Heart right ventricle (tissue), 16 donors: ENCODE data around the gene MRTFA. TPM values are rescaled to one million over a fixed set of nuclear protein-coding genes. Genes with fewer than 3 reads are reported as not detected.

Experiments
- ATAC-seq, 8 donors: fragments of 200-7000 bp; cut with Tn5 transposase; one replicate each; pipeline ENCODE4 v1.9.1; 2020; ENCODE audit warnings: mild to moderate bottlenecking in 8 of 8, moderate library complexity in 8 of 8, moderate number of reproducible peaks in 1 of 8
- DNase-seq, 2 donors: peaks; one replicate each; pipeline ENCODE4 v3.0.0-alpha.2; 2020
- H3K27ac ChIP-seq, 10 donors: fragments of 200-600 bp; sonication (generic) in 2 of 10; one replicate each; pipeline versions ENCODE4 v1.5.0 to v1.8.0; 2020 to 2022; ENCODE audit warnings: mild to moderate bottlenecking in 3 of 10
- H3K27me3 ChIP-seq, 7 donors: fragments of 200-600 bp; one replicate each; pipeline ENCODE4 v1.8.0; 2021 to 2022; ENCODE audit warnings: mild to moderate bottlenecking in 2 of 7
- H3K36me3 ChIP-seq, 9 donors: fragments of 200-600 bp; sonication (generic) in 1 of 9; one replicate each; pipeline versions ENCODE4 v1.5.0 to v1.8.0; 2020 to 2022; ENCODE audit warnings: mild to moderate bottlenecking in 2 of 9
- H3K4me1 ChIP-seq, 9 donors: fragments of 200-600 bp; sonication (generic) in 1 of 9; one replicate each; pipeline versions ENCODE4 v1.5.0 to v1.8.0; 2020 to 2022; ENCODE audit warnings: mild to moderate bottlenecking in 4 of 9
- H3K4me3 ChIP-seq, 10 donors: fragments of 200-600 bp; sonication (generic) in 2 of 10; one replicate each; pipeline versions ENCODE4 v1.5.0 to v1.8.0; 2020 to 2022; ENCODE audit warnings: mild to moderate bottlenecking in 7 of 10, moderate library complexity in 2 of 10
- H3K9me3 ChIP-seq, 11 donors: fragments of 200-600 bp in 10 of 11; sonication (generic) in 2 of 11; one replicate each; pipeline versions ENCODE4 v1.5.0 to v1.8.0; 2013 to 2022; ENCODE audit warnings: mild to moderate bottlenecking in 2 of 11, control low read depth in 1 of 11, moderate library complexity in 1 of 11
- CTCF ChIP-seq, 9 donors: fragments of 200-600 bp; sonication (generic) in 2 of 9; IDR thresholded peaks; one replicate each; pipeline versions ENCODE4 v1.5.0 to v1.8.0; 2021 to 2022; ENCODE audit warnings: antibody characterized with exemption in 9 of 9, mild to moderate bottlenecking in 5 of 9, moderate library complexity in 1 of 9
- WGBS, 2 donors: extraction: QIAGEN DNeasy Blood & Tissue Kit; methylation state at CpG; one replicate each; pipeline ENCODE4 v1.1.7; 2013; ENCODE audit warnings: inconsistent platforms in 1 of 2; 5-methylcytosine and 5-hydroxymethylcytosine counted together
- intact Hi-C, 10 donors: fragments of 100-400 bp; cut with DNase I; formaldehyde crosslinking; loops; one replicate each; pipeline versions ENCODE4 v1.11.1 to v1.14.2; 2022
- polyA plus RNA-seq, 2 donors: library from polyadenylated mRNA; stranded (reverse); fragments of 200-250 nt; gene quantifications; one replicate each; pipeline ENCODE4 v1.2.3, GENCODE V29; 2013
- total RNA-seq, 10 donors: library from RNA; stranded (reverse); fragmentation: NEBNext Ultra II Directional in 3 of 10; extraction: Animal tissue kit (Norgen Biotek cat#: 25700) in 3 of 10; gene quantifications; one replicate each; pipeline versions ENCODE4 v1.2.1 to v1.2.4, GENCODE V29; 2021 to 2023
- donor health status: Arrhythmogenic right ventricular cardiomyopathy.
- donor health status: ischemic (EF 13 %, LVEDD 7.1; RV severe dilation, severe dysfunction).
- donor health status: healthy with polysubstance abuse.
- donor health status: DM: no; HTN: yes; CAD: no.
- donor health status: DM: no; HTN: no; CAD: no.
- donor health status: ischemic (EF 25% LVEDD 6.9; RV normal size, moderate dysfunction).
- donor health status: ischemic (EF 25% LVEDD 5.7; RV mildly dilated, moderate dysfunction).
- donor health status: healthy.
- donor health status: DM: yes; HTN: yes; CAD: no.
- donor health status: Ischemic cardiomyopathy.
- donor health status: ischemic (EF 35%, LVEDD 5.7; RV mildly dilated, moderate dysfunction).
- donor health status: nonischemic (EF 11% LVEDD 7.7; RV severe dilation, severe dysfunction).
- donor health status: DM: yes; HTN: yes; CAD: no.
- donor health status: PGD.
- donor health status: ischemic (EF 29% LVEDD 5.4; RV normal size, mild dysfunction).
- donor health status: nonischemic (EF 23%, LVEDD 6.1; RV moderate dilation, normal function).

The MRTFA gene
- total and polyA plus RNA-seq, 12 donors, result 13.2 to 30.9 (median 18.9) TPM

GRCh38 chr22:40404251-40405177, 232.0 kb downstream of the MRTFA start:
- Histone ChIP-seq H3K27me3 (no peaks in the 10 kb centered on the region), H3K27ac (no peak overlapping the region), H3K36me3 (peaks cover 0 to 91% (median 36%) of the 10 kb centered on the region in 9 donors), H3K4me1 (peaks cover 0 to 32% (median 7%) of the 10 kb centered on the region in 9 donors), H3K4me3 (no peak overlapping the region), H3K9me3 (no peaks in the 10 kb centered on the region)
- DNase-seq, result no peak
- intact Hi-C loops, result no loop called here
- TF ChIP-seq CTCF (IDR thresholded peaks at IDR 0.05), result no peak
- no peak for ATAC-seq
- 82 to 85% methylated on average over 25 of the region's 25 CpGs for WGBS, 2 donors

- intact Hi-C loops, result no loop called here
- Histone ChIP-seq H3K27me3 (no peaks in the 10 kb centered on the region), H3K4me3 (no peak overlapping the region), H3K4me1 (peaks cover 0 to 36% (median 12%) of the 10 kb centered on the region in 9 donors), H3K27ac (no peak overlapping the region), H3K9me3 (no peaks in the 10 kb centered on the region), H3K36me3 (peaks cover 0 to 83% (median 31%) of the 10 kb centered on the region in 9 donors)
- no peak for DNase-seq
- ATAC-seq, result no peak
- 91 to 92% methylated on average over 7 of the region's 7 CpGs for WGBS, 2 donors
- no peak for TF ChIP-seq CTCF (IDR thresholded peaks at IDR 0.05)
Observed at GRCh38 chr22:40403651-40404050, 232.9 kb downstream of the MRTFA start.

- Histone ChIP-seq H3K9me3 (no peaks in the 10 kb centered on the region), H3K4me1 (peaks cover 0 to 36% (median 12%) of the 10 kb centered on the region in 9 donors), H3K4me3 (no peak overlapping the region), H3K27me3 (no peaks in the 10 kb centered on the region), H3K36me3 (peaks cover 0 to 77% (median 27%) of the 10 kb centered on the region in 9 donors), H3K27ac (no peak overlapping the region)
- ATAC-seq (no peak), DNase-seq (no peak)
- WGBS, 2 donors, result 91 to 95% methylated on average over 3 of the region's 3 CpGs
- TF ChIP-seq CTCF (IDR thresholded peaks at IDR 0.05), result no peak
- intact Hi-C loops, result no loop called here
Observed at GRCh38 chr22:40403141-40403540, 233.4 kb downstream of the MRTFA start.

DNA sequence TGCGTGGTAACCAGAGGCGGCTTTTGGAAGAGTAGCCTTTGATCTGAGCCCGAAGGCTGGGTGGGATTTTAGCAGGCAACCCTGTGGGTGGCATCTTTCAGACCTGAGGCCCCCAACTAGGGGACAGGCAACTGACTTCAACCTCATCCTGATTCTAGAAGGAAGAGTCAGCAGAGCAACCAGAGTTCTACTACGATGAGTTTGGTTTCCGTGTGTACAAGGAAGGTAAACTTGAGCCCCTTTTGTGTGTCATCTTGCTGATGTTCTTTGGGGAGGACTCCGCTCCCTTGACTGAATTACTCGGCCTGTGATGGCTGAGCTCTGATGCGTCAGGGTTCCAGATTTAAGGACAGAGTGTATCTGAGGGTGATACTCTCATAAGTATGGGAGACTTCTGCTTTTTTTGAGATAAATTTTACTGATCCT, 234.5 kb downstream of the MRTFA start:
- intact Hi-C loops, result no loop called here
- Histone ChIP-seq H3K27me3 (no peaks in the 10 kb centered on the region), H3K27ac (no peak overlapping the region), H3K4me1 (peaks cover 0 to 44% (median 18%) of the 10 kb centered on the region in 9 donors), H3K36me3 (peaks cover 0 to 66% (median 27%) of the 10 kb centered on the region in 9 donors), H3K4me3 (no peak overlapping the region), H3K9me3 (no peaks in the 10 kb centered on the region)
- WGBS, 2 donors, result 93 to 99% methylated on average over 8 of the region's 8 CpGs
- DNase-seq (no peak), ATAC-seq (no peak)
- no peak for TF ChIP-seq CTCF (IDR thresholded peaks at IDR 0.05)
